Loucy (cell line): ENCODE results near the gene SUSD6.

Experiments used
- EZH2phosphoT487 ChIP-seq: fragments of 200-600 bp; IDR thresholded peaks from 2 replicates; pipeline ENCODE4 v1.6.1; 2018; ENCODE audit warnings: antibody characterized with exemption, mild to moderate bottlenecking, moderate library complexity, borderline replicate concordance
- TF ChIP-seq, protein P1 (sequence below): fragments of 200-600 bp; sonication (generic); conservative IDR thresholded peaks from 2 replicates; pipeline ENCODE4 v1.5.1; 2014; ENCODE audit warnings: mild to moderate bottlenecking, antibody characterized with exemption, low read length

GRCh38 chr14:69680297-69680696, 68.9 kb downstream of the SUSD6 start:
- TF ChIP-seq, protein P1, sequence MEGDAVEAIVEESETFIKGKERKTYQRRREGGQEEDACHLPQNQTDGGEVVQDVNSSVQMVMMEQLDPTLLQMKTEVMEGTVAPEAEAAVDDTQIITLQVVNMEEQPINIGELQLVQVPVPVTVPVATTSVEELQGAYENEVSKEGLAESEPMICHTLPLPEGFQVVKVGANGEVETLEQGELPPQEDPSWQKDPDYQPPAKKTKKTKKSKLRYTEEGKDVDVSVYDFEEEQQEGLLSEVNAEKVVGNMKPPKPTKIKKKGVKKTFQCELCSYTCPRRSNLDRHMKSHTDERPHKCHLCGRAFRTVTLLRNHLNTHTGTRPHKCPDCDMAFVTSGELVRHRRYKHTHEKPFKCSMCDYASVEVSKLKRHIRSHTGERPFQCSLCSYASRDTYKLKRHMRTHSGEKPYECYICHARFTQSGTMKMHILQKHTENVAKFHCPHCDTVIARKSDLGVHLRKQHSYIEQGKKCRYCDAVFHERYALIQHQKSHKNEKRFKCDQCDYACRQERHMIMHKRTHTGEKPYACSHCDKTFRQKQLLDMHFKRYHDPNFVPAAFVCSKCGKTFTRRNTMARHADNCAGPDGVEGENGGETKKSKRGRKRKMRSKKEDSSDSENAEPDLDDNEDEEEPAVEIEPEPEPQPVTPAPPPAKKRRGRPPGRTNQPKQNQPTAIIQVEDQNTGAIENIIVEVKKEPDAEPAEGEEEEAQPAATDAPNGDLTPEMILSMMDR, result no peak
- TF ChIP-seq EZH2phosphoT487, result no peak
